GM18951 (cell line): ENCODE results near the gene PDE6A.

Experiments used
- POLR2A ChIP-seq: IDR thresholded peaks from 4 replicates; pipeline ENCODE4 v1.6.1; 2011; ENCODE audit warnings: mild to moderate bottlenecking; ENCODE audit not compliant: insufficient read length, insufficient read depth; ENCODE audit errors: extremely low read depth
- in situ Hi-C: fragments of 300-500 bp; cut with MboI; formaldehyde crosslinking; loops from one replicate; pipeline ENCODE4 v1.12.0; 2022; ENCODE audit warnings: low sequenced_read_pairs, mixed read lengths, inconsistent platforms; ENCODE audit not compliant: unreplicated experiment

PDE6A gene

GRCh38 chr5:149849966-149850910, 94.4 kb downstream of the PDE6A start:
- in situ Hi-C loops = no loop called here
- no peak for TF ChIP-seq POLR2A

GRCh38 chr5:149849280-149849965, 95.2 kb downstream of the PDE6A start:
- in situ Hi-C loops = no loop called here
- no peak for TF ChIP-seq POLR2A

DNA sequence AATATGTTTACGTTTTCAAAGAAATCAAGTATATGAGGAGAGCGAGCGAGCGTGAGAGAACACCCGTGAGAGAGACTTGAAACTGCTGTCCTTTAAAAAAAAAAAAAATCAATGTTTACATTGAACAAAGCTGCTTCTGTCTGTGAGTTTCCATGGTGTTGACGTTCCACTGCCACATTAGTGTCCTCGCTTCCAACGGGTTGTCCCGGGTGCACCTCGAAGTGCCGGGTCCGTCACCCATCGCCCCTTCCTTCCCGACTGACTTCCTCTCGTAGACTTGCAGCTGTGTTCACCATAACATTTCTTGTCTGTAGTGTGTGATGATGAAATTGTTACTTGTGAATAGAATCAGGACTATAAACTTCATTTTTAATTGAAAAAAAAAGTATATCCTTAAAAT, 97.0 kb downstream of the PDE6A start:
- TF ChIP-seq POLR2A = no peak
- in situ Hi-C loops = no loop called here

GRCh38 chr5:149846021-149846420, 98.6 kb downstream of the PDE6A start:
- in situ Hi-C loops = no loop called here

GRCh38 chr5:149845601-149846000, 99.0 kb downstream of the PDE6A start:
- in situ Hi-C loops = no loop called here
- no peak for TF ChIP-seq POLR2A

More at GRCh38 chr5:149846021-149846420, 98.6 kb downstream of the PDE6A start:
- TF ChIP-seq POLR2A = no peak

- in situ Hi-C loops = no loop called here
- TF ChIP-seq POLR2A = no peak
These were observed 102.5 kb downstream of the PDE6A start for GRCh38 chr5:149841851-149842793.

DNA sequence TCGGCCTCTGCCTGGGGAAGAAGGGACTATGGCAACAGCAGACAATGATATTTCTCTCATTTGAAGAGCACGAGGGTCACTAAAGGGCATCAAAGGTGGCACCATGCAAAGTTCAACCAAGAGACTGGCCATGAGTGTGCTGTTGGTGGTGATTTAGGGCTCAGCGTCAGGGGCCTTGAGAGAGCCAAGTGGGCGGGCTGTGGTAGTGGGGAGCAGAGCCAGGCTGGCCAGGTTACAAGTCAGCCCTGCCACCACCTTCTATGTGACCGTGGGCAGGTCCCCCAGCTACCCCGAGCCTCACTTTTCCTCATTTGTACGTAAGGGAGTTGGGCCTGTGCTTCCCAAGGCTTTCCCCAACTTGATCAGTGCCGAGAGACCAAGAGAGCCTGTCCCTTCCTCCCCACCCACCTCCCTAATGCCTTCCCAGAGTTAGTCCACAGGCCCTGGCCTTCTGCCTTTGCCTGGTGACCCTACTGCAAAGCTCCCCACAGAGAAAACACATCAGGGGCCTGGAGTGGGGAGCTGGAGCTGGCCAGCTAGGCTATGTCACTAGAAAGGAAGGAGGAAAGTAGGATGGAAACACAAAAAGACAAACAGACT, 104.3 kb downstream of the PDE6A start:
- no peak for TF ChIP-seq POLR2A
- in situ Hi-C loops = no loop called here

DNA sequence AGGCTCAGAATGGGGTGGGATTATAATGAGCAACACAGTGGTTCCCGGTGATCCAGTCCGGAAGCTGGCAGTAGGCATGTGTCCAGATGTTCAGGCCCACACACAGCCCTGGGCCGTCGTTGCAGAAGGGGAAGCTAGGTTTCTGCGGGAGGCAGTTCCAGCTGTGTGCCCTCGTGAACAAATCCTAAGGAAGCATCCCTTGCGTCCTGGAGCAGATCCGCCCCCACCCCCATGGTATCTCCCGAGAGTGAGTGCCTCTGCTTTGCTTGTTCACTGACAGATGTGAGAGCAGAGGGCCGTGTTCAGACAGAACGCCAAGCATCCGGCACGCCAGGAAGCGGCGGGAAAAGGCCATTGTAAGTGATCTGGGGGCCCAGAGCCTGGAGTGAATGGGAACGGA, 104.8 kb downstream of the PDE6A start:
- no peak for TF ChIP-seq POLR2A
- in situ Hi-C loops = loop anchor here (10.0 kb wide), 2 partner anchors 135 to 205 kb away; no protein-coding TSS in a partner anchor

DNA sequence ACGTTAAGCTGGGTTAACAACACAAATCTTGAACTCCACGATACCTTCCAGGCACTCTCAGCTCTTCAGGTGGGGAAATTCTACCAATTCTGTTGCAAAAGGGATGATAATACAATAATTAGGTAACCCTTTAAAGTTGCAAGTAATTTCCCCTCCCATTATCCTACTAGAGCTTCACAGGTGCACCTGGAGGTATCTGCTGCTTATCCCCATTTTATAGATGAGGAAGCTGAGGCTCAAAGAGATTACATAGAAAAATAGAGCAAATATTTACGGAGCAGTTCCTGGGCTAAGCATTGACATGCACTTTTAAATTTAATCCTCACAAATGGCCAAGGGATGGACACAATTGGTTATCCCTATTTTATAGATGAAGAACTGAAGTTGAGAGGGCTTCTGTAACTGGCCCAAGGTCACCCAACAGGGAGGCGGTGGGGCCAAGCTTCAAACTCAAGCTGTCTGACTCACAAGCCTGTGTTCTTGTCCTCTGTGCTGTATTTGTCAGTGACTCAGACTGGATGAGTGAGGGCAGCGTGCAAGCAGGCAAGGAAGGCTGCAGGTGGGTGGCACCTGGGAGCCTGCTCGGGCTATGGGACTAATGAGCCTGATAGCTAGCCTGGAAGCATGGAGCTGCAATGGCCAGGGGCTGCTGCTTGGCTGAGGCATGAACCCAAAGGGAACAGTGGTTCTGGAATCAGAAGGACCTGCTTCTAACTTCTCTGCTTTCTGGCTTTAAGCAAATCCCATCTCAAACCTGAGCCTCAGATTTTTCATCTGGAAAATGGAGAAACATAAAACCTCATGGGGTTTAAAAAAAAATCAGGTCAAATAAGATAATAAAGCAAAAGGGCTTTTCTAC, 105.5 kb downstream of the PDE6A start:
- in situ Hi-C loops = loop anchor here (10.0 kb wide), 2 partner anchors 136 to 204 kb away; no protein-coding TSS in a partner anchor

GRCh38 chr5:149837680-149838269, 106.8 kb downstream of the PDE6A start:
- in situ Hi-C loops = loop anchor here (10.0 kb wide), 2 partner anchors 137 to 203 kb away; no protein-coding TSS in a partner anchor

More for the DNA sequence above, 105.5 kb downstream of the PDE6A start:
- no peak for TF ChIP-seq POLR2A

More at GRCh38 chr5:149837680-149838269, 106.8 kb downstream of the PDE6A start:
- no peak for TF ChIP-seq POLR2A
